HUES64 (cell line): Measurements from ENCODE around the gene RTBDN.
A peak's percentile ranks its signal among the peaks of the same experiment; 100 is the strongest.

ENCODE experiments used
- H3K27ac ChIP-seq: 2 replicates; pipeline ENCODE4 v1.7.0; 2013; ENCODE audit warnings: low read depth, low read length, inconsistent platforms
- H3K27me3 ChIP-seq: 2 replicates; pipeline ENCODE4 v1.6.1; 2013; ENCODE audit warnings: mild to moderate bottlenecking, low read length; ENCODE audit not compliant: insufficient read depth
- H3K36me3 ChIP-seq: 2 replicates; pipeline ENCODE4 v1.6.1; 2013; ENCODE audit warnings: mild to moderate bottlenecking, low read length; ENCODE audit not compliant: insufficient read depth
- H3K4me1 ChIP-seq: 2 replicates; pipeline ENCODE4 v1.6.1; 2013; ENCODE audit warnings: mild to moderate bottlenecking, low read length, moderate library complexity; ENCODE audit not compliant: insufficient read depth
- H3K4me3 ChIP-seq: 2 replicates; pipeline ENCODE4 v1.5.1; 2013; ENCODE audit warnings: mild to moderate bottlenecking, low read length, moderate library complexity
- H3K9ac ChIP-seq: 2 replicates; pipeline ENCODE4 v1.6.1; 2013; ENCODE audit warnings: mild to moderate bottlenecking, low read depth, low read length
- H3K9me3 ChIP-seq: 2 replicates; pipeline ENCODE4 v1.6.1; 2013; ENCODE audit warnings: low read depth, low read length; ENCODE audit not compliant: insufficient read depth
- WGBS: fragments of 150-250, 120-280 bp; methylation state at CpG from one replicate; pipeline ENCODE4 v1.1.7; 2013; ENCODE audit warnings: missing lambda C conversion rate; 5-methylcytosine and 5-hydroxymethylcytosine counted together

RTBDN gene

DNA sequence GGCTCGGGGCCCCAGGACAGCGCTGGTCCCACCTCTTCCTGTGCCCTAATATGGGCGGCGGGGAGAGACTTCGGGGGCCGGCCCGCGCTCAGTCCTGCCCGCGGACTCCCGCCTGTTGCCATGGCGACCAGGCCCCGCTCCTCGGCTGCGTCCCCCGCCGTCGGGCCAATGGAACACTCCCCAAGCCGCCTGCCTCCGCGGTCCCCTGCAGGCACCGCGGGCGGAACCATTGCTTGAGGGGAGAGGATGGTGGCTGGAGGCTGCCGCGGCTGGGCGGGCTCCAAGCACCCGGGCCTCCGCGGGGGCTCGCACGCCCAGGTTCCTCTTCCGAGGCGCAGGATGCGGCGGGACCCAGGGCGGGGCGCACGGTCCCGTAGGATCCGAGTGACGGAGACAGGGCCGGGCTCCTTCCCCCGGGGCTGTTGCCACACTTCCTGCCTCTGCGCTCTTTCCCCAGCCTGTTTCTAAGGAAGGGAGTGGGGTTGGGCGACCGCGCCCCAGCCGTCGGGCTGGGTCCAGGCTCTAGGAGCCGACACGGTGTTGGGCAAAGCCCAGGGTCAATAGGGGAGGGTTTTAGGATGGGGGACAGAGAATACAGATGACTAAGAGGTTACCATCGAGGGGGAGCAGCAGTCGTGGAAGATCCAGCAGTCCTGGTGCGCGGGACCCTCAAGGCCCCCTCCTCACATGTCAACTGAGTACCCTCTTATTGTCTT is 44.3 kb downstream of the RTBDN start:
- Histone ChIP-seq H3K9ac (peak overlapping the region; percentile 67; the same call in 1 of the 2 replicates), H3K27me3 (peaks cover 28% of the 10 kb centered on the region), H3K36me3 (no peaks in the 10 kb centered on the region), H3K4me1 (peaks cover 31% of the 10 kb centered on the region), H3K9me3 (no peaks in the 10 kb centered on the region), H3K4me3 (peak overlapping the region; percentile 73), H3K27ac (peak overlapping the region; percentile 75; the same call in 1 of the 2 replicates)
- WGBS: under 1% methylated on average over 56 of the region's 56 CpGs

DNA sequence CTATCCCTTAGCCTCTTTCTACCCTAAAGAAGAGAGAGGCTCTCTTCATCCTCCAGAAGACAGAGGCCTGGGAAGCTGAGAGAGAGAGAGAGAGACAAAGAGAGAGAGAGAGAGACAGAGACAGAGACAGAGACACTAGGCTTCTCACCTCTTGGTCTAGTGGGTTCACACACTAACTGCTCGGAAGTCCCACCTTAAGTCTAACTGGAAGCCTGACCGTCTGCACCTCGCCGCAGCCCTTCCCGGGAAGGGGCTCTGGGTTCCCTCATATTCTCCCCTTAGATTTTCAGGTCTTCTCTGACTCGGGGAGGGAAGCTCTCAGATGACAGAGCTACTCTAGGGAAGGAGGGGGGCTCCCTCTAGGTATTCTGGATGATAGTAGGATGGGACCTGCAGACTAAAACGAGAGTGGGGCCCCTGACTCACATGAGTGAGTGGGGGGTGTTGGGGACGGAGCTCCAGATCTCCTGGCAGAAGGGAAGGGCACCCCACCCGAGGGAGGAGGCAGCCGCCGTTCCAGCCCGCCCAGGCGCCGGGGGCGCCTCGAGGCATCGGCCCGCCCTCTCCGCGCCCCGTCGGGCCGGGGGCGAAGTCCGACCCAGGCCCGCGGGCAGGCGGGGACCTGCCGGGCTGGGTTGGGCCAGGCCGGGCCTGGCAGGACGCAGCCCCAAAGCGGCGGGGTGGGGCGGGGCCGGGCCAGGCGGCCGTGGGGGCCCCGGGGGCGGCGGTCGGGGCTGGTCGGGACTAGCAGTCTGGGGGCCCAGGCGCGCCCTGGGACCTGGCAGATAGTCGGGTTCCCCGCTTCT is 45.1 kb downstream of the RTBDN start:
- Histone ChIP-seq H3K9ac (peak overlapping the region; percentile 14; the same call in 1 of the 2 replicates), H3K4me1 (peaks cover 29% of the 10 kb centered on the region)

DNA sequence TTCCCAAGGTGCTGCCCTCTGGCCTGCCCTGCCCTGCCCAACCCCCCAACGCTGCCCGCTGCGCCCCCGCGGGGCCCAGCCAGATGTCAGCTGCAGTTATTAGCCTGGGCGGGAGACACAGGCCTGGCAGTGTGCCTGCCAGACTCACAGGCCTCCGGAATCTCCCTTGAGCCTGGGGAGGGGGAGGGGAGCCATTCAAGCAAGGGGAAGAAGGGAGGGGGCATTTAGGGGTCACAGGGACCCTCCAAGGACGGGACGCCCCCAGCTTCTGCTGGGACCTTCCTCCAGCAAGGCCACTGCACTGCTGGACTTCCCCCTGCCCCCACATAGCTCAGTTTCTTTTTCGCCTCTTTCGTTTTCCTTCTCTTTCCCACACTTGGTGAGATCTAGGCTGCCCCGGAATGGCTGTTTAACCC is 45.7 kb downstream of the RTBDN start:
- no peak overlapping the region for H3K9ac ChIP-seq
- H3K4me1 ChIP-seq: peaks cover 30% of the 10 kb centered on the region

More for the DNA sequence above, 45.1 kb downstream of the RTBDN start:
- H3K27me3 ChIP-seq: peaks cover 28% of the 10 kb centered on the region
- H3K27ac ChIP-seq: peak overlapping the region; percentile 75
- no peaks in the 10 kb centered on the region for H3K9me3 ChIP-seq
- peak overlapping the region; percentile 73 for H3K4me3 ChIP-seq
- H3K36me3 ChIP-seq: no peaks in the 10 kb centered on the region
- 3% methylated on average over 46 of the region's 46 CpGs for WGBS

GRCh38 chr19:12788042-12788681 is 46.2 kb downstream of the RTBDN start:
- Histone ChIP-seq H3K27ac (peak overlapping the region; percentile 75; the same call in 1 of the 2 replicates), H3K4me1 (peaks cover 34% of the 10 kb centered on the region), H3K36me3 (no peaks in the 10 kb centered on the region), H3K27me3 (peaks cover 28% of the 10 kb centered on the region), H3K4me3 (peak overlapping the region; percentile 73; the same call in 1 of the 2 replicates), H3K9ac (no peak overlapping the region), H3K9me3 (no peaks in the 10 kb centered on the region)
- WGBS: 83% methylated on average over 3 of the region's 4 CpGs

More for the DNA sequence above, 45.7 kb downstream of the RTBDN start:
- 14% methylated on average over 12 of the region's 12 CpGs for WGBS
- no peaks in the 10 kb centered on the region for H3K36me3 ChIP-seq
- peak overlapping the region; percentile 73 for H3K4me3 ChIP-seq
- peaks cover 28% of the 10 kb centered on the region for H3K27me3 ChIP-seq
- no peaks in the 10 kb centered on the region for H3K9me3 ChIP-seq
- peak overlapping the region; percentile 75; the same call in 1 of the 2 replicates for H3K27ac ChIP-seq

- H3K4me1 ChIP-seq: peaks cover 34% of the 10 kb centered on the region
- H3K27ac ChIP-seq: no peak overlapping the region
- no peaks in the 10 kb centered on the region for H3K36me3 ChIP-seq
- no peak overlapping the region for H3K4me3 ChIP-seq
- WGBS: 91% methylated on average over 10 of the region's 10 CpGs
- no peak overlapping the region for H3K9ac ChIP-seq
- peaks cover 22% of the 10 kb centered on the region for H3K27me3 ChIP-seq
- no peaks in the 10 kb centered on the region for H3K9me3 ChIP-seq
Measured at GRCh38 chr19:12787458-12787857, 46.9 kb downstream of the RTBDN start.

GRCh38 chr19:12786952-12787351 is 47.4 kb downstream of the RTBDN start:
- 92% methylated on average over 3 of the region's 3 CpGs for WGBS
- Histone ChIP-seq H3K27me3 (peaks cover 17% of the 10 kb centered on the region), H3K4me1 (peaks cover 34% of the 10 kb centered on the region), H3K27ac (no peak overlapping the region), H3K9ac (no peak overlapping the region), H3K36me3 (no peaks in the 10 kb centered on the region), H3K9me3 (no peaks in the 10 kb centered on the region), H3K4me3 (no peak overlapping the region)

DNA sequence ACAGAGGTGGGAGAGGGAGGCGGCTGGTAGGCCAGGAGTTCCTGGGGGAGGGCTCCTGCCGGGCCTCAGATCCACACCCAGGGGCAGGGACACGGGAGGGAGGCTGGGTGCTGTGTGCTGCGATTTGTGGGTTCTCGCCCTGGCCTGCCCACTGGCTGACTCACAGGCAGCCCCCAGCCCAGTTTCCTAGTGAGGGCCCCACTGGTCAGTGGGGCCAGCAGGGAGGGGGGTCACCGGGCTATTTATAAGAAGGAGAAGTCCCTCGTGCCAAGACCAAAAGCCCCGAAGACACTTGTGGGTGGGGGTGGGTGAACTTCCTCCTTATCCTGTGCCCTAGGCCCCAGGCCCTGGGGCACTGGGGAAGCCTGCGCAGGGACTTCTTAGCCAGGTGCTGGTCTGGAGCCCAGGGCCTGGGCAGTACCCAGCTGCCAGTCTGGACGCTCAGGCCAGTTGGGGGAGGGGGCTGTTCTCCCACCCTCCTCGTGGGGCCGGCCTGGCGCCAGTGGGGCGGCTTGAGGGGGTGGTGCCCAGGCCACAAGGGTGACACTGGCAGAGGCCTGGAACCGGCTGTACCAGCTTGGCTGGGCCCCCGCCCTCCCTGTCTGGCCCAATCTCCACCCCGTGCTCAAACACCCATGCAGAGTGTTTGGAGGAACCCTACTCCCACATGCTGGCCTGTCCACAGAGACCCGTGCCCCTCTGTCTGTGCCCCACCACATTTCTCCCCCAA is 48.1 kb downstream of the RTBDN start:
- Histone ChIP-seq H3K9ac (no peak overlapping the region), H3K27me3 (peaks cover 10% of the 10 kb centered on the region), H3K4me1 (peaks cover 34% of the 10 kb centered on the region), H3K27ac (no peak overlapping the region), H3K36me3 (no peaks in the 10 kb centered on the region), H3K4me3 (no peak overlapping the region), H3K9me3 (no peaks in the 10 kb centered on the region)
- 85% methylated on average over 18 of the region's 18 CpGs for WGBS

DNA sequence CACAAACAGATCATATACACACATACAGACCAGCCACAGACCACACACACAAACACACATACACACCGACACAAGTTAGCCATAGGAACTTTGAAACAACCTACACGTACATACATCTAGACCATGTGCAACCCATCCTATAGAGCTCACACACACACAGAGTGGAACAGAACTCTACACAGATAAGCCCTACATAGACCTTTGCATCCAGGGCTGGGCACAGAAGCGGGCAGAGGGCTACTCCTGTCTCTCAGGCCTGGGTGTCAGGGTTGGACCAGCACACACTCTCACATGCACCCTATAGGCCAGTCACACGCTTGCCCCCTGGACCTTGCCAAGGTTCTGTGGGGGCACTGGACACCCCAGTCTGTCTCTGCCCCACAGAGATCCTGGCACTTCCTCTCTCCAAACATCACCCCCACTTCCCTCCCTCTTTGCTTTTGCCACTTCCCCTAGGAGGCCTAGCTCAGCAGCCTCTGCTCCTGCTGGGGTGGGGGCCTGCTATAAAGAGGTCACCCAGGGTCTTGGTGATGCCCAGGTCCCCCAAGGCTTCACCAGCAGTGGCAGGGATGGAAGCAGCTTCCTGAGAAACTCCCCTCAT is 48.8 kb downstream of the RTBDN start:
- H3K27ac ChIP-seq: no peak overlapping the region
- peaks cover 3% of the 10 kb centered on the region for H3K27me3 ChIP-seq
- no peaks in the 10 kb centered on the region for H3K36me3 ChIP-seq
- H3K4me1 ChIP-seq: peaks cover 29% of the 10 kb centered on the region
- 84% methylated on average over 4 of the region's 4 CpGs for WGBS
- H3K4me3 ChIP-seq: no peak overlapping the region
- H3K9me3 ChIP-seq: no peaks in the 10 kb centered on the region
- no peak overlapping the region for H3K9ac ChIP-seq

DNA sequence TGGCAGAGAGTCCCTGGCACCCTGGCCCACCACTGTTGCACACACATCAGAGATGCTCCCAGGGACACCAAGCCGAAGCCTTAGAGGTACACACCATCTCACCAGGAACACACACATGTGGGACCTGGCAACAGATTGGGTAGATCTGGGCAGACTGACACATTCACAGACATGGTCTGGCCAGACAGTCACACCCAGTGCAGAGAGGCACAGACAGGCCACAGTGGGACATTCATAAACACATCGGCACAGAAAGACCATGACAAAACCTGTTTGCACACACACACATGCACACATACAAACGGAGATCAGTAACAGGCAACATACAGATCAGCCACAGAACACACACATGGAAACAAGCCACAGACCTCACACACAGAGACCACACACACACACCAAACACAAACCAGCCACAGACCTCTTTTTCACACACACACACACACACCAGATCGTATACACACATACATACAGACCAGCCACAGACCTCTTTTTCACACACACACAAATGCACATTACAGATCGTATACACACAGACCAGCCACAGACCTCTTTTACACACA is 49.4 kb downstream of the RTBDN start:
- Histone ChIP-seq H3K27ac (no peak overlapping the region), H3K36me3 (no peaks in the 10 kb centered on the region), H3K9ac (no peak overlapping the region), H3K4me1 (peaks cover 26% of the 10 kb centered on the region), H3K4me3 (no peak overlapping the region), H3K27me3 (no peaks in the 10 kb centered on the region), H3K9me3 (no peaks in the 10 kb centered on the region)
- 92% methylated on average over 5 of the region's 5 CpGs for WGBS

DNA sequence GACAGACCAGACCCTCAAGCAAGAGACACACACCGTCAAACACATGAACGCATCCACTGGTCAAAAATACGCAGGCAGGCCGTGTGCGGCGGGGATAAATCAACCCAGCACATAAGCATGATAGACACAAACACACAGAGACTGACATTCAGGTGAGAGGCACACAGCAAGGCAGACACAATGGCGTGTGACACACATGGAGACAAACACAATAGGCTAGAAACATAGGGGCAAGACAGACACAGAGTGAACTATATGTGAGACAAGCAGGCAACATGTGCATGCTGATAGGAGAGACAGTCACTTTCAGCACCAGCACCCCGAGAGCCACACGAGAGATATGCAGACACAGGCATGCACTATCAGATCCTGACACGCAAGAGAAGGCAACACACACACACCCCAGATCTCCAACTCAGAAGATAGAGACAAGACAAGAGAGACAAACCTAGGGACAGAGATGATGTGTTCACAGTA is 49.9 kb downstream of the RTBDN start:
- H3K27me3 ChIP-seq: no peaks in the 10 kb centered on the region
- no peaks in the 10 kb centered on the region for H3K9me3 ChIP-seq
- H3K4me3 ChIP-seq: no peak overlapping the region
- WGBS: 86% methylated on average over 10 of the region's 10 CpGs
- H3K36me3 ChIP-seq: no peaks in the 10 kb centered on the region
- no peak overlapping the region for H3K9ac ChIP-seq
- peaks cover 27% of the 10 kb centered on the region for H3K4me1 ChIP-seq
- H3K27ac ChIP-seq: no peak overlapping the region
